ENCODE results near the gene HMCN2. TPM values are rescaled to one million over a fixed set of nuclear protein-coding genes. Genes with fewer than 3 reads are reported as not detected.
A peak's percentile ranks its signal among the peaks of the same experiment; 100 is the strongest.

Gene HMCN2
- polyA plus RNA-seq, 3 donors = 0.83 to 0.89 (median 0.86) TPM

DNA sequence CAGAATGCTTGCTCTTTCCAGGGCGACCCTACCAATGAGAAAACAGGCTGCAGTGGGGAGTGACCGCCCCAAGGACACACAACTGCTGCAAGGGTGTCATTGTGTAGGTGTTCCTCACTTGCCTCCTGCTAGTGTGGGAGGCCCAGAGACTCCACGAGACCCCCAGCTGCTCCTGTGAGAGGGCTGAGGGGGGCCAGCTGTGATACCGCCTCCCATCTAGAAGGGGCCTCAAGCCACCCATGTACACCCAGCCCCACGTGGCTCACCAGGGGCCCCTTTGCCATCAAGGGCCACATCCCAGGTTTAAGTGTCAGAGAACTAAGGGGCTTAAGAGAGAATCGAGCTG, 177.9 kb downstream of the HMCN2 start:
- no peak for DNase-seq (ENCODE audit: low read depth in 3 of 3, low spot score in 2 of 3)

- no peak for DNase-seq (ENCODE audit: low read depth in 3 of 3, low spot score in 2 of 3)
Observed at GRCh38 chr9:130443840-130444492, 178.4 kb downstream of the HMCN2 start.

- no peak for DNase-seq (ENCODE audit: low read depth in 3 of 3, low spot score in 2 of 3)
Observed at GRCh38 chr9:130444565-130445221, 179.1 kb downstream of the HMCN2 start, which contains the start of gene ASS1. Gene ASS1 (plus strand): TSS chr9:130444961. CDS start chr9:130452229, 7,268 bp downstream.

GRCh38 chr9:130445268-130445983, 179.9 kb downstream of the HMCN2 start:
- no peak for DNase-seq (ENCODE audit: low read depth in 3 of 3, low spot score in 2 of 3)

DNA sequence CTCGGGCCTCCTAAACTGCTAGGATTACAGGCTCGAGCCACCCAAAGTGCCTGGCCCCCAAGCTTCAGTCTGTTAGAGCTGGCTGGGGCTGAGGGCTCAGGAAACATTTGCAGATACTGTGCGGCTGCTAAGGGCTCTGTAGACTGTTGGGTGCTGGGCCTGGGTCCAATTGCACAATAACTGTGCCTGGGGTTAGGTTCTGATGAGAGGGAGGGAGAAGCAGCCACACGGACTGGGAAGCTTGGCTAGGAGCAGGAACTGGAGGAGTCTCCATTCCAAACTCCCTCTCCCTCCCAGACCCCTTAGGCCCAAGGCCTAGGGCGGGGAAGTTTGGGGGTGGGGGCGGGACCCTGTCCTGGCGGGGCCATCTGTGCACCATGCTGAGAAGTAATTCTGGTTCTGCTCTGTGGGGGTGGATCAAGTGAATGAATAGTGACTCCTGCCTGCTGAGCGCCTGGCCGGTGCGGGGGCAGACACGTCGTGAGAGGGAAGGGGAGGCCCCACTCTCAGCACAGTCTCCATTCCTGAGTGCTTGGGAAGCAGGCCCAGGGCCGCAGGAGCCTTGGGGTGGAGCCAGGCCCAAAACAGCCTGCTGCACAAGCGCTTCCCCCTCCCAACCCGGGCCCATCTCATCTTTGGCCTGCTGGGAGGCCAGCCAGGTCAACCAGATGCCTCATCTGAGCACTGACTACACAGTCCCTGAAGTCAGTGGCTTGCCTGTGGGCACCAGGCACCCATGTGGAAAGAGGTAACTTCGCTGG, 180.7 kb downstream of the HMCN2 start:
- DNase-seq (ENCODE audit: low read depth in 3 of 3, low spot score in 2 of 3) = no peak

- DNase-seq (ENCODE audit: low read depth in 3 of 3, low spot score in 2 of 3) = no peak
Observed at GRCh38 chr9:130447193-130447816, 181.7 kb downstream of the HMCN2 start.

- no peak for DNase-seq (ENCODE audit: low read depth in 3 of 3, low spot score in 2 of 3)
Observed at GRCh38 chr9:130448035-130448624, 182.6 kb downstream of the HMCN2 start.

DNA sequence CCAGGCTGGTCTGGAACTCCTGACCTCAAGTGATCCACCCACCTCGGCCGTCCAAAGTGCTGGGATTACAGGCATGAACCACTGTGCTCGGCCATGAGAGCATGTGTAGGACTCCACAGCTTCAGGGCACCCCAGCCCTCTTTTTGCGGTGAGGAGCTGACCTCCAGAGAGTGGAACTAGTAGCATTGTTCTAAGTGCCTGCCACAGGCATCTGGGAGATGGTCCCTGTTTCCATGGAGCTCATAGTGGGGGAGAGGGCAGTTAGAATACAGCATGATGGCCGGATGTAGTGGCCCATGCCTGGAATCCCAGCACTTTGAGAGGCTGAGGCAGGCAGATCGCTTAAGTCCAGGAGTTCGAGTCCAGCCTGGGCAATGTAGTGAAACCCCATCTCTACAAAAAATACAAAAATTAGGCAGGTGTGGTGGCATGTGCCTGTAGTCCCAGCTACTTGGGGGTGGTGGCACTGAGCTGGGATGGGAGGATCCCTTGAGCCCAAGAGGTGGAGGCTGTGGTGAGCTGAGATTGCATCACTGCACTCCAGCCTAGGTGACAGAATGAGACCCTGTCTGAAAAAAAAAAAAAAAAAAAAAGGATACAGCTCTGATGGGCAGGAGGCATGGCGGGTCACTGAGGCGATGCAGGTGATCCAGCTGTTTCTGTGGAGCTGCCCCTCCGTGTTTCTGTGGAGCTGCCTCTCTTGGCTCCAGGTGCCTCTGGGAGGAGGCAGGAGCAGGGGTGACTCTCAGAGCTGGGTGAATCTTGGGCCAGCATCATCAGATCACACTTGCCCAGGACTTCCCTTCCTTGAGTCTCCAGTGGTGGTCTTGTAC, 183.4 kb downstream of the HMCN2 start:
- DNase-seq (ENCODE audit: low read depth in 3 of 3, low spot score in 2 of 3) = no peak

GRCh38 chr9:130450344-130451003, 184.9 kb downstream of the HMCN2 start:
- DNase-seq (ENCODE audit: low read depth in 3 of 3, low spot score in 2 of 3) = no peak

DNA sequence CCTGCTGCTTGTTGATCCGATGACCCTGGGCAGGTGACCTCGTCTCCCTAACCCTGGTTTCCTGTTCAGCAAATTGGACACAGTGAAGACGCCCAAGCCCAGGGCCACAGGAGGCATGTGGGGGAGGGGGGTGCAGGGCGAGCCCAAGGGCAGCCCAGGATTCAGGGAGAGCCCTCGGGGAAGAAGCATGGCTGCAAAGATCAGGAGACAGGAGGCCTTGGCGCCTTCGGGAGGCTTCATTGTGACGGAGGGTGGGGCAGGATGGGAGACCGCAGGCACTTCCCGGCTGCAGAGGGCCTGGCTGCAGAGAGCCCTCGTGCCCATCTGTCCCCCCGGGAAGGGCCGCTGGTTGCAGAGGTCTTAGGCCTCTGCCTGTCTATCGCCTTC, 185.4 kb downstream of the HMCN2 start:
- no peak for DNase-seq (ENCODE audit: low read depth in 3 of 3, low spot score in 2 of 3)

- DNase-seq (ENCODE audit: low read depth in 3 of 3, low spot score in 2 of 3) = peak; percentile 78 to 90 (median 83)
Observed at GRCh38 chr9:130451509-130452388, 186.2 kb downstream of the HMCN2 start.

DNA sequence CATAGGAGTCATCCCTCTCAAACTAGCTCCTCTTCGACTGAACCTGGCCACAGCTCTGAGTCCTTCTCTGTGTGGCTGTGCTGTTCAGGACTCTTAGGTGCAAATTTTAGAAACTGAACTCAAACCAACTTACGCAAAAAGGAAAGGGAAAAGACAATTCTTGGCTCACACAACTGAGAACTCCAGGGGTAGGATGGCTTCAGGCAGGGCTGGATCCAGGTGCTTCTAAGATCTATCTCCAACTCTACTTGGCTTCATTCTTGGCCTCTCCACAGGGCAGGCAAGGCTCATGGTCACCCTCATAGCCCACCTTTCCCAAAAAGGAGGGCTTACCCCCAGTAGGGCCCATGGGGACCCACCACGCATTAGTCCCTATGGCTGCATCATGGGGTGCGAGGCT, 187.3 kb downstream of the HMCN2 start:
- no peak for DNase-seq (ENCODE audit: low read depth in 3 of 3, low spot score in 2 of 3)

- DNase-seq (ENCODE audit: low read depth in 3 of 3, low spot score in 2 of 3) = no peak
Observed at GRCh38 chr9:130453487-130453886, 187.9 kb downstream of the HMCN2 start.

- no peak for DNase-seq (ENCODE audit: low read depth in 3 of 3, low spot score in 2 of 3)
Observed at GRCh38 chr9:130454096-130454811, 188.7 kb downstream of the HMCN2 start.

DNA sequence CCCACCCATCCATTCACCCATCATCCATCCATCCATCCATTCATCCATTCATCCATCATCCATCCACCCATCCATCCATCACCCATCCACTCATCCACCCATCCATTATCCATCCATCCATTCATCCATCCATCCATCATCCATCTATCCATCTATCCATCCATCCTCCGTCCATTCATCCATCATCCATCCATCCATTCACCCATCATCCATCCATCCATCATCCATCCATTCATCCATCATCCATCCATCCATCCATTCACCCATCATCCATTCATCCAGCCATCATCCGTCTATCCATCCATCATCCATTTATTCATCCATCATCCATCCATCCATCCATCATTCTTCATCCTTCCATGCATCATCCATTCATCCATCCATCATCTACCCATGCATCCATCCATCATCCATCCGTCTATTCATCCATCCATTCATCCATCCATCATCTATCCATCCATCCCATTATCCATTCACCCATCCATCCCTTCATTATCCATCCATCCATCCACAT, 189.3 kb downstream of the HMCN2 start:
- DNase-seq (ENCODE audit: low read depth in 3 of 3, low spot score in 2 of 3) = no peak

GRCh38 chr9:130458027-130458803, 192.7 kb downstream of the HMCN2 start:
- no peak for DNase-seq (ENCODE audit: low read depth in 3 of 3, low spot score in 2 of 3)

DNA sequence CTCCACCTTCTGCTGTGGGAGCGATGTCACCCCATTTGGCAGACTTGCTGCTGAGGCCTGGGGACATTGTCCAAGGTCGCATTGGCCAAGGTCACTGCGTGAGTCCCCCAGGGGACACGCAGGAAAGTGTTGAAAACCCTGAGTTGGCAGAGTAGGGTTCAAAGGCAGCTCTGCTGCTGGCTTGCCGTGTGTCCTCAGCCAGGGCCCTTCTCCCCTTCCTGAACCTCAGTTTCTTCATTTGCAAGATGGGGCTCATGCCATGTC, 193.2 kb downstream of the HMCN2 start:
- DNase-seq (ENCODE audit: low read depth in 3 of 3, low spot score in 2 of 3) = no peak

All from right renal cortex interstitium (tissue), 3 donors.